Stimulated activated naive B cell treated with anti-CD40 and anti-IgM and Interleukin-4, amounts not matched to agents 10 μg/mL and 1 μg/mL and 100 μg/mL, for 72 hours (primary cell): ENCODE measurements around the gene PCYT2.

Source experiments
- ATAC-seq, 2 donors: fragments of 150-1000 bp; cut with Tn5 transposase; replicated peaks; 2 replicates each; pipeline ENCODE4 v1.10.0; 2021; ENCODE audit warnings: moderate library complexity in 1 of 2
- DNase-seq: peaks from one replicate; pipeline ENCODE4 v3.0.0; 2021
- H3K27ac Mint-ChIP-seq: one replicate; pipeline ENCODE4 v1.8.0; 2022; ENCODE audit warnings: mild to moderate bottlenecking, mixed read lengths
- H3K27me3 Mint-ChIP-seq, 2 donors: one replicate each; pipeline ENCODE4 v1.8.0; 2022; ENCODE audit warnings: mixed read lengths in 2 of 2
- H3K36me3 Mint-ChIP-seq, 2 donors: one replicate each; pipeline ENCODE4 v1.8.0; 2022; ENCODE audit warnings: mixed read lengths in 2 of 2, mild to moderate bottlenecking in 1 of 2
- H3K4me1 Mint-ChIP-seq, 2 donors: one replicate each; pipeline ENCODE4 v1.8.0; 2022; ENCODE audit warnings: mixed read lengths in 2 of 2, mild to moderate bottlenecking in 1 of 2
- H3K4me3 Mint-ChIP-seq, 2 donors: one replicate each; pipeline ENCODE4 v1.8.0; 2022; ENCODE audit warnings: mild to moderate bottlenecking in 2 of 2, mixed read lengths in 2 of 2, moderate library complexity in 1 of 2
- H3K9me3 Mint-ChIP-seq, 2 donors: one replicate each; pipeline ENCODE4 v1.8.0; 2022; ENCODE audit warnings: mixed read lengths in 2 of 2, mild to moderate bottlenecking in 1 of 2

The PCYT2 gene

GRCh38 chr17:81917565-81918332, 6.5 kb upstream of the PCYT2 start, which contains the start of gene SIRT7:
Gene SIRT7, minus strand, starts transcription at chr17:81918176. Its CDS starts 45 bp downstream, at chr17:81918131.
- H3K9me3 Mint-ChIP-seq = no peaks in the 10 kb centered on the region
- ATAC-seq (peak; percentile 88 to 92), DNase-seq (peak; percentile 56)
- H3K36me3 Mint-ChIP-seq = peaks cover 44 to 65% of the 10 kb centered on the region in 2 donors
- peak within 1 kb of the TSS; percentile 88 to 96 for H3K4me3 Mint-ChIP-seq
- peaks cover 39 to 61% of the 10 kb centered on the region in 2 donors for H3K4me1 Mint-ChIP-seq
- peak within 1 kb of the TSS; percentile 96 for H3K27ac Mint-ChIP-seq
- H3K27me3 Mint-ChIP-seq = no peaks in the 10 kb centered on the region

- ATAC-seq = no peak
Observed at GRCh38 chr17:81916234-81917001, 5.2 kb upstream of the PCYT2 start.

GRCh38 chr17:81915331-81915730, 4.1 kb upstream of the PCYT2 start:
- no peak for ATAC-seq
- no peak overlapping the region for H3K27ac Mint-ChIP-seq
- H3K4me3 Mint-ChIP-seq = no peak overlapping the region
- peaks cover 36 to 52% of the 10 kb centered on the region in 2 donors for H3K4me1 Mint-ChIP-seq
- DNase-seq = no peak
- H3K27me3 Mint-ChIP-seq = no peaks in the 10 kb centered on the region
- H3K9me3 Mint-ChIP-seq = no peaks in the 10 kb centered on the region
- H3K36me3 Mint-ChIP-seq = peaks cover 42 to 61% of the 10 kb centered on the region in 2 donors

More at GRCh38 chr17:81916234-81917001, 5.2 kb upstream of the PCYT2 start:
- Mint-ChIP-seq H3K9me3 (no peaks in the 10 kb centered on the region), H3K27me3 (no peaks in the 10 kb centered on the region), H3K4me3 (peak overlapping the region; percentile 88 to 96), H3K36me3 (peaks cover 46 to 67% of the 10 kb centered on the region in 2 donors), H3K4me1 (peaks cover 38 to 58% of the 10 kb centered on the region in 2 donors), H3K27ac (no peak overlapping the region)
- DNase-seq = no peak

GRCh38 chr17:81914103-81914850, 3.1 kb upstream of the PCYT2 start:
- H3K36me3 Mint-ChIP-seq = peaks cover 39 to 54% of the 10 kb centered on the region in 2 donors
- no peak for DNase-seq
- H3K4me1 Mint-ChIP-seq = peaks cover 38 to 53% of the 10 kb centered on the region in 2 donors
- ATAC-seq = no peak
- H3K27me3 Mint-ChIP-seq = no peaks in the 10 kb centered on the region
- no peaks in the 10 kb centered on the region for H3K9me3 Mint-ChIP-seq
- H3K4me3 Mint-ChIP-seq = no peak overlapping the region
- no peak overlapping the region for H3K27ac Mint-ChIP-seq

GRCh38 chr17:81913394-81914102, 2.3 kb upstream of the PCYT2 start:
- DNase-seq (no peak), ATAC-seq (no peak)
- H3K9me3 Mint-ChIP-seq = no peaks in the 10 kb centered on the region
- H3K36me3 Mint-ChIP-seq = peaks cover 35 to 48% of the 10 kb centered on the region in 2 donors
- H3K4me3 Mint-ChIP-seq = peak overlapping the region in 1 of 2 donors; percentile 16
- H3K27me3 Mint-ChIP-seq = no peaks in the 10 kb centered on the region
- peaks cover 33 to 48% of the 10 kb centered on the region in 2 donors for H3K4me1 Mint-ChIP-seq
- H3K27ac Mint-ChIP-seq = no peak overlapping the region

- Mint-ChIP-seq H3K36me3 (peaks cover 39 to 50% of the 10 kb centered on the region in 2 donors), H3K9me3 (no peaks in the 10 kb centered on the region), H3K27me3 (no peaks in the 10 kb centered on the region), H3K4me3 (peak overlapping the region; percentile 13 to 16), H3K4me1 (peaks cover 28 to 41% of the 10 kb centered on the region in 2 donors), H3K27ac (no peak overlapping the region)
- DNase-seq = no peak
- no peak for ATAC-seq
Observed at GRCh38 chr17:81912441-81913309, 1.5 kb upstream of the PCYT2 start.

GRCh38 chr17:81911969-81912368, 770 bp upstream of the PCYT2 start:
- no peak for ATAC-seq
- DNase-seq = no peak
- Mint-ChIP-seq H3K27me3 (no peaks in the 10 kb centered on the region), H3K4me3 (peak overlapping the region; percentile 11 to 13), H3K9me3 (no peaks in the 10 kb centered on the region), H3K36me3 (peaks cover 44 to 46% of the 10 kb centered on the region in 2 donors), H3K4me1 (peaks cover 24 to 36% of the 10 kb centered on the region in 2 donors), H3K27ac (peak overlapping the region; percentile 69)

- Mint-ChIP-seq H3K27ac (no peak overlapping the region), H3K36me3 (peaks cover 43 to 45% of the 10 kb centered on the region in 2 donors), H3K9me3 (no peaks in the 10 kb centered on the region), H3K4me1 (peaks cover 20 to 31% of the 10 kb centered on the region in 2 donors), H3K27me3 (no peaks in the 10 kb centered on the region), H3K4me3 (peak overlapping the region; percentile 81 to 86)
- DNase-seq (no peak), ATAC-seq (peak; percentile 48 to 56)
Observed at GRCh38 chr17:81910840-81911276, 341 bp downstream of the PCYT2 start.

- peaks cover 39 to 41% of the 10 kb centered on the region in 2 donors for H3K36me3 Mint-ChIP-seq
- H3K27me3 Mint-ChIP-seq = no peaks in the 10 kb centered on the region
- no peak for ATAC-seq
Observed at GRCh38 chr17:81909966-81910839, 996 bp downstream of the PCYT2 start.

GRCh38 chr17:81909231-81909630, 2.0 kb downstream of the PCYT2 start:
- Mint-ChIP-seq H3K9me3 (no peaks in the 10 kb centered on the region), H3K27ac (no peak overlapping the region), H3K4me3 (peak overlapping the region in 1 of 2 donors; percentile 14), H3K4me1 (peaks cover 14 to 31% of the 10 kb centered on the region in 2 donors), H3K36me3 (peaks cover 35 to 45% of the 10 kb centered on the region in 2 donors), H3K27me3 (no peaks in the 10 kb centered on the region)
- ATAC-seq = no peak
- DNase-seq = no peak

More at GRCh38 chr17:81909966-81910839, 996 bp downstream of the PCYT2 start:
- Mint-ChIP-seq H3K4me3 (peak overlapping the region; percentile 81 to 86), H3K9me3 (no peaks in the 10 kb centered on the region), H3K4me1 (peaks cover 17 to 31% of the 10 kb centered on the region in 2 donors), H3K27ac (peak overlapping the region; percentile 59)
- no peak for DNase-seq

GRCh38 chr17:81908793-81909192, 2.4 kb downstream of the PCYT2 start:
- no peaks in the 10 kb centered on the region for H3K9me3 Mint-ChIP-seq
- H3K27me3 Mint-ChIP-seq = no peaks in the 10 kb centered on the region
- no peak for DNase-seq
- H3K4me1 Mint-ChIP-seq = peaks cover 14 to 31% of the 10 kb centered on the region in 2 donors
- no peak for ATAC-seq
- no peak overlapping the region for H3K27ac Mint-ChIP-seq
- H3K36me3 Mint-ChIP-seq = peaks cover 39 to 48% of the 10 kb centered on the region in 2 donors
- H3K4me3 Mint-ChIP-seq = no peak overlapping the region
